Stomach (tissue), 4 donors: ENCODE data around the gene PTPRM.

ENCODE experiments used
- POLR2A ChIP-seq, 4 donors: fragments of 450-650 bp; IDR thresholded peaks; one replicate each; pipeline ENCODE4 v1.6.1; 2016; ENCODE audit warnings: antibody characterized with exemption in 4 of 4, control low read depth in 2 of 4, mild to moderate bottlenecking in 1 of 4, moderate library complexity in 1 of 4
- TF ChIP-seq, protein P1 (sequence below), 7 experiments: fragments of 450-650 bp in 4 of 7; fragments of 200-600 bp in 3 of 7; sonication (generic) in 3 of 7; IDR thresholded peaks; one replicate each; pipeline ENCODE4 v1.5.1; 2016 to 2019; ENCODE audit warnings: antibody characterized with exemption in 7 of 7, control low read depth in 2 of 7, mild to moderate bottlenecking in 1 of 7

GRCh38 chr18:8190980-8191379 is 623.9 kb downstream of the PTPRM start:
- TF ChIP-seq, protein P1, sequence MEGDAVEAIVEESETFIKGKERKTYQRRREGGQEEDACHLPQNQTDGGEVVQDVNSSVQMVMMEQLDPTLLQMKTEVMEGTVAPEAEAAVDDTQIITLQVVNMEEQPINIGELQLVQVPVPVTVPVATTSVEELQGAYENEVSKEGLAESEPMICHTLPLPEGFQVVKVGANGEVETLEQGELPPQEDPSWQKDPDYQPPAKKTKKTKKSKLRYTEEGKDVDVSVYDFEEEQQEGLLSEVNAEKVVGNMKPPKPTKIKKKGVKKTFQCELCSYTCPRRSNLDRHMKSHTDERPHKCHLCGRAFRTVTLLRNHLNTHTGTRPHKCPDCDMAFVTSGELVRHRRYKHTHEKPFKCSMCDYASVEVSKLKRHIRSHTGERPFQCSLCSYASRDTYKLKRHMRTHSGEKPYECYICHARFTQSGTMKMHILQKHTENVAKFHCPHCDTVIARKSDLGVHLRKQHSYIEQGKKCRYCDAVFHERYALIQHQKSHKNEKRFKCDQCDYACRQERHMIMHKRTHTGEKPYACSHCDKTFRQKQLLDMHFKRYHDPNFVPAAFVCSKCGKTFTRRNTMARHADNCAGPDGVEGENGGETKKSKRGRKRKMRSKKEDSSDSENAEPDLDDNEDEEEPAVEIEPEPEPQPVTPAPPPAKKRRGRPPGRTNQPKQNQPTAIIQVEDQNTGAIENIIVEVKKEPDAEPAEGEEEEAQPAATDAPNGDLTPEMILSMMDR (IDR thresholded peaks at IDR 0.05) = no peak
- TF ChIP-seq POLR2A (IDR thresholded peaks at IDR 0.05) = no peak
